Ascending aorta (tissue), 2 donors: Measurements from ENCODE around the gene MRPL17. TPM values are rescaled to one million over a fixed set of nuclear protein-coding genes. Genes with fewer than 3 reads are reported as not detected.

Experiments used
- DNase-seq, 2 donors: peaks; one replicate each; pipeline ENCODE4 v3.0.0-alpha.2; 2019; ENCODE audit warnings: low spot score in 2 of 2
- H3K27ac ChIP-seq, 2 donors: fragments of 200-600 bp; sonication (generic); one replicate each; pipeline ENCODE4 v1.5.1; 2016 to 2017; ENCODE audit warnings: mild to moderate bottlenecking in 1 of 2
- H3K27me3 ChIP-seq: fragments of 200-600 bp; sonication (generic); one replicate; pipeline ENCODE4 v1.5.1; 2017
- H3K36me3 ChIP-seq, 2 donors: fragments of 200-600 bp; sonication (generic); one replicate each; pipeline ENCODE4 v1.5.1; 2016
- H3K4me1 ChIP-seq, 2 donors: fragments of 200-600 bp; sonication (generic); one replicate each; pipeline ENCODE4 v1.5.1; 2016 to 2017; ENCODE audit warnings: mild to moderate bottlenecking in 1 of 2
- H3K4me3 ChIP-seq, 2 donors: fragments of 200-600 bp; sonication (generic); one replicate each; pipeline ENCODE4 v1.5.1; 2016 to 2017; ENCODE audit warnings: mild to moderate bottlenecking in 1 of 2
- H3K9me3 ChIP-seq, 2 donors: fragments of 200-600 bp; sonication (generic); one replicate each; pipeline ENCODE4 v1.5.1; 2016
- CTCF ChIP-seq, 3 experiments: fragments of 200-600 bp in 2 of 3; fragments of 450-650 bp in 1 of 3; sonication (generic) in 2 of 3; IDR thresholded peaks; one replicate each; pipeline ENCODE4 v1.5.1; 2016 to 2019; ENCODE audit warnings: antibody characterized with exemption in 3 of 3, mild to moderate bottlenecking in 1 of 3, moderate library complexity in 1 of 3
- intact Hi-C: fragments of 100-400 bp; cut with DNase I; formaldehyde crosslinking; loops from one replicate; pipeline ENCODE4 v1.15.1; 2023
- total RNA-seq: library from RNA; depleted of rRNA; stranded (reverse); fragments of >200 nt; gene quantifications from one replicate; pipeline ENCODE4 v1.1.0, GENCODE V29; 2016

The MRPL17 gene
- total RNA-seq, 1 donor from 2014 or later = 12.9 TPM

- Histone ChIP-seq H3K9me3 (no peaks in the 10 kb centered on the region), H3K36me3 (no peaks in the 10 kb centered on the region), H3K4me3 (no peak overlapping the region), H3K27ac (no peak overlapping the region), H3K4me1 (peaks cover 0 to 11% of the 10 kb centered on the region in 2 donors), H3K27me3 (no peaks in the 10 kb centered on the region)
- no peak for DNase-seq
- intact Hi-C loops = no loop called here
- TF ChIP-seq CTCF (IDR thresholded peaks at IDR 0.05) = no peak
Observed at GRCh38 chr11:6660712-6661111, 22.4 kb downstream of the MRPL17 start.

- Histone ChIP-seq H3K9me3 (no peaks in the 10 kb centered on the region), H3K36me3 (no peaks in the 10 kb centered on the region), H3K27me3 (no peaks in the 10 kb centered on the region), H3K4me3 (no peak overlapping the region), H3K27ac (no peak overlapping the region), H3K4me1 (peaks cover 0 to 14% of the 10 kb centered on the region in 2 donors)
- no peak for DNase-seq
- no peak for TF ChIP-seq CTCF (IDR thresholded peaks at IDR 0.05)
- intact Hi-C loops = no loop called here
Observed at GRCh38 chr11:6658647-6659046, 24.5 kb downstream of the MRPL17 start.

GRCh38 chr11:6657346-6657745 is 25.8 kb downstream of the MRPL17 start:
- Histone ChIP-seq H3K27ac (peak overlapping the region; percentile 80 to 91), H3K4me1 (peaks cover 0 to 14% of the 10 kb centered on the region in 2 donors), H3K4me3 (peak overlapping the region in 1 of 2 donors; percentile 75), H3K9me3 (no peaks in the 10 kb centered on the region), H3K36me3 (no peaks in the 10 kb centered on the region), H3K27me3 (no peaks in the 10 kb centered on the region)
- DNase-seq = no peak
- intact Hi-C loops = loop anchor here (1.0 kb wide), 1 partner anchor 26 kb away; the partner anchor contains the start of gene MRPL17
- TF ChIP-seq CTCF (IDR thresholded peaks at IDR 0.05) = no peak

- peak overlapping the region; percentile 53 to 75 for H3K4me3 ChIP-seq
- no peak for DNase-seq
Observed at GRCh38 chr11:6656936-6657335, 26.2 kb downstream of the MRPL17 start.

GRCh38 chr11:6656584-6656915 is 26.6 kb downstream of the MRPL17 start:
- Histone ChIP-seq H3K9me3 (no peaks in the 10 kb centered on the region), H3K4me1 (peaks cover 0 to 14% of the 10 kb centered on the region in 2 donors), H3K4me3 (peak overlapping the region; percentile 53 to 75), H3K27me3 (no peaks in the 10 kb centered on the region), H3K36me3 (no peaks in the 10 kb centered on the region), H3K27ac (peak overlapping the region; percentile 80 to 91)
- no peak for TF ChIP-seq CTCF (IDR thresholded peaks at IDR 0.05)
- DNase-seq = no peak
- intact Hi-C loops = no loop called here

More at GRCh38 chr11:6656936-6657335, 26.2 kb downstream of the MRPL17 start:
- Histone ChIP-seq H3K4me1 (peaks cover 0 to 14% of the 10 kb centered on the region in 2 donors), H3K9me3 (no peaks in the 10 kb centered on the region), H3K27ac (peak overlapping the region; percentile 80 to 91), H3K27me3 (no peaks in the 10 kb centered on the region), H3K36me3 (no peaks in the 10 kb centered on the region)
- intact Hi-C loops = loop anchor here (1.0 kb wide), 1 partner anchor 26 kb away; the partner anchor contains the start of gene MRPL17
- TF ChIP-seq CTCF (IDR thresholded peaks at IDR 0.05) = no peak
